GM21367 (cell line): ENCODE measurements around the gene GDAP2.

Experiments
- ATAC-seq: cut with Tn5 transposase; IDR thresholded peaks from one replicate; pipeline ENCODE4 v1.9.1; 2021; ENCODE audit not compliant: unreplicated experiment

GDAP2 gene

GRCh38 chr1:117814856-117815797 is 114.3 kb downstream of the GDAP2 start:
- ATAC-seq: no peak
